ENCODE data around the gene SIX4. TPM values are rescaled to one million over a fixed set of nuclear protein-coding genes. Genes with fewer than 3 reads are reported as not detected.

Gene SIX4
- polyA plus RNA-seq, 1 donor, result 21.9 TPM

GRCh38 chr14:60722107-60722356, 2.1 kb downstream of the SIX4 start:
- no peak for DNase-seq (ENCODE audit: low read depth)

DNA sequence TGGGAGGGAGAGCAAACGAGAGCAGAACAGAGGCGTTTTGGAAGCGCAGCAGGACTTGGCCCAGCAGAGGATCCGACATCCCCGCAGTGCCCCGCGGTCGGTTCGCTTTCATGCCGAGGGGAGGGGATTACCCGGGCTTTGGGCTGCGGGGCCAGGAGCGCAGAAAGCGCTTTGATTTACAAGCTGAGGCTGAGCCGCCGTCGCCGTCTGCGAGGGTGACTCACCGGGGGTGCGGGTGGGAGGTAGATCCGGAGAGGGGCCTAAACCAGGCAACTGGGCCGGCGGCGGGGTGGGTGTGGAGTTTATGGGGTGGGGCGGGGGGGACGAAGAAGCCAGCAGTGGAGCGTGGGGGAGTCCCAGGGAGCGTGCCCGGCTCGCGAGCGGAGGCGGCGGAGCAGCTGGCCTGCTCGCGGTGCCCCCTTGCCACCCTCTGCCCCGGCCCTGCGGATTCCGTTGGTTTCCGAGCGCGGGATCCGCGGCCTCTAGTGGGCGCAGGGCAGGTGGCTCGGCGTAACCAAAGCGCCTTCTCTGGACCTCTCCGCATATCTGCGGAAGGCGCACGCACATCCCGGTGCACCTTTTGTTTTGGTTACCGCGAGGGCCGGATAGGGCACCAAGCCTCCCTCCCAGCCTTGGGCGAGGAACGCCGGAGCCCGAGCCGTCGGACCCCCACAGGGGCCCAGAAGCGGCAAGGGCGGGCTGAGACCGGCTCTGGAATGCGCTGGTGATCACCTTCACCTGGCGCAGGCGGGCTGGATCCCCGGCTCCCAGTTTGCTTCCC, 2.6 kb downstream of the SIX4 start:
- no peak for DNase-seq (ENCODE audit: low read depth)

- DNase-seq (ENCODE audit: low read depth), result no peak
These were observed 3.2 kb downstream of the SIX4 start for GRCh38 chr14:60720962-60721325.

GRCh38 chr14:60720391-60720790, 3.8 kb downstream of the SIX4 start:
- no peak for DNase-seq (ENCODE audit: low read depth)

GRCh38 chr14:60713513-60713912, 10.6 kb downstream of the SIX4 start:
- DNase-seq (ENCODE audit: low read depth), result no peak

DNA sequence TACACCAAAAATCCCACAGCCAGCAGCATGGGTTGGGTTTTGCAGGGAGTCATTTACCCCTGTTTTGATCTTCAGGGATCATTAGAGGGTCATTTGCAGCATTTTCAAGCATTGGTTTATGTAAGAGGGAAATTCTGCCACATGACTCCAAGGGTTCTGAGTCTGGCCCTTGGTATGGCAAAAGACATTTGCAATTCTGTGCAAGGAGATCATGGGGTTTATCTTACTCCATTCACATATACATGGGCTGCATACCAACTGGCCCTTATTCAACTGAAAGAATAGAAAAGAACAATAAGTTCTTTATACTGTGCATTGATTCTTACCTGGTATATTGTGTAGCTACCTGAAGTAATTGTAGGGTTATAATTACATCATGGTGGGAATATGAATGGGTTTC, 13.7 kb downstream of the SIX4 start:
- no peak for DNase-seq (ENCODE audit: low read depth)

DNA sequence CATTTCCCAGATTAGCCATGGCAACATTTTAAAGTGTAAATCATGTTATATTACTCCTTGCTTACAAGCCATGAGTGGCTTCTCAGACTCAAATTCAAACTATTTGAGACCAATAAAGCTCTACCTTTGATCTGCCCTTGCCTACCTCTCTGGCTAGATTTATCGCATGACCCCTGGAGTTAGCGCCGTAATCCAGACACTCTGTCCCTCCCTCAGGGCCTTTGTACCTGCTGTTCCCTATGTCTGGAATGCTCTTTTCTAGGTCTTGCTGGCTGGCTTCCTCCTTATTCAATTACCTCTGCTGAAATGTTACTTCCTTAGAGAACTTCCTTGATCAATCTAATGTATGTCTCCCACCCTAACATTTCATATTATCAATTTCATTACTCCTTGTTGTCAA, 16.3 kb downstream of the SIX4 start:
- DNase-seq (ENCODE audit: low read depth), result no peak

DNA sequence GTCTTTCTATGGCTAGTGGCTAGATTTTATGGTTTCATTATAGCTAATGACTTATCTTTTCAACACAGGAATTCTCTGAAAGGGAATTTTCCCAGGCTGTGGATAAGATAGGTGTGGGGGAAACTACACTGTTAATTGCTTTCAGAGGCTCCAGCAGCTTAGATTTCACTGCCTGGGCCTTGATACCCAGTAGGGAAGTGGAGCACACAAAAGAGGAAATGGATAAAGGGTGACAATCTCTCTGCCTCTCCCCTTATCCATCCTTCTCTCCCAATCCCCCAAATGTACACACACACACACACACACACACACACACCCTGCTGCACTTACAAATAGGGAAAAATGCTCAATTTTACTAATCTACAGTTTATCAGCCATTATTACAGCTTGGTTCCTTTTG, 19.1 kb downstream of the SIX4 start:
- no peak for DNase-seq (ENCODE audit: low read depth)

DNA sequence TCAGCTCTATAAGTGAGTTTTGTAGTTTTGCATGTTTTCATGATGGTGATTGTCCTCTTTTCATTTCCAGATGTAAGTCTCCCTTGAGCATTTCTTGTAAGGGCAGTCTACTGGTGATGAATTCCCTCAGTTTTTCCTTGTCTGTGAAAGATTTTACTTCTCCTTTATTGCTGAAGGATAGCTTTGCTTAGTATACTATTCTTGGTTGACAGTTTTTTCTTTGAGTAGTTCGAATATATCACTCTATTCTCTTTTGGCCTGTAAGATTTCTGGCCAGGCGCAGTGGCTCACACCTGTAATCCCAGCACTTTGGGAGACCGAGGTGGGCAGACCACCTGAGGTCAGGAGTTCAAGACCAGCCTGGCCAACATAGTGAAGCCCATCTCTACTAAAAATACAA, 23.6 kb downstream of the SIX4 start:
- DNase-seq (ENCODE audit: low read depth), result no peak

- DNase-seq (ENCODE audit: low read depth), result no peak
These were observed 28.8 kb downstream of the SIX4 start for GRCh38 chr14:60695327-60695726.

DNA sequence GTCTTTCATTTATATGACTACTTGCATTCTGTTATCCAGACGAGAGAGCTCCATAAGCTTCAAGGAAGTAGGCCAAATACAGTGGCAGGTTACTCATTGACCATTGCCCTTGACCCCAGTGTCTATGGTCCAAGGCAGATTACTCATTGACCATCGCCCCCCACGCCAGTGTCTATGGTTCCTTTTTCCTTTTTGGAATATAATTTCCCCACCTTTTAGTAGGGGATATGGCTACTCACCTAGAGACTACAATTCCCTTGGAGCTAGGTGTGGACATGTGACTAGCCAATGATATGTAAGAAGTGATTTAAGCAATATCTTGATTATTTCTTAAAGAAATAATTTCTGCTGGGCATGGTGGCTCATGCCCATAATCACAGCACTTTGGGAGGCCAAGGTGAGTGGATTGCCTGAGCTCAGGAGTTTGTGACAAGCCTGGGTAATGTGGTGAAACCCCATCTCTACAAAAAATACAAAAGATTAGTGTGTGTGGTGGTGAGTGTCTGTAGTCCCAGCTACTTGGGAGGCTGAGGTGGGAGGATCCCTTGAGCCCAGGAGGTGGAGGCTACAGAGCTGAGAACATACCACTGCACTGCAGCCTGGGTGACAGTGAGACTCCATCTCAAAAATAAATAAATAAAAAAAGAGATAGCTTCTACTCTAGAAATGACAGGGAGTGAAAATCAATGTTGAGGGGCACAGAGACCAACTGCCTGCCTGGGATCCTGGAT, 32.6 kb downstream of the SIX4 start:
- DNase-seq (ENCODE audit: low read depth), result no peak

DNA sequence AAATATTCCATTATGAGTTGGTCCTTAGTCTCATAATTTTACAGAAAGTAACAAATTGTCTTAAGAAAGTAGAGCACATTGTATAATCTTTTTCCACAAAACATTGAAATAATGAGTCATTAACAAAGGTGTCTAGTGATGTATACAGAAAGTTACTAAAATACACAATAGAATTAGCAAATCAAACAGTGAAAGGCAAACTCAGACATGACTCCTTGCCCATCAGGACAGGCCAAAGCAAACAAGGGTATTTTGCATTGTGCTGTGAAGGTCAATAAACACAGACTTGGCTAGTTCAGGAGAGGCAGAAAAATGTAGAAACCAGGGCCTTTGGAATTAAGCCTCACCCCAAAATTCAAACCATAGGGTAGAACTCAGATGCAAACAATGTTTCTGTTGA, 37.3 kb downstream of the SIX4 start:
- DNase-seq (ENCODE audit: low read depth), result no peak

- DNase-seq (ENCODE audit: low read depth), result no peak
These were observed 39.9 kb downstream of the SIX4 start for GRCh38 chr14:60684203-60684602.

- DNase-seq (ENCODE audit: low read depth), result no peak
These were observed 42.9 kb downstream of the SIX4 start for GRCh38 chr14:60681271-60681670.

- no peak for DNase-seq (ENCODE audit: low read depth)
These were observed 43.6 kb downstream of the SIX4 start for GRCh38 chr14:60680511-60680910.

DNA sequence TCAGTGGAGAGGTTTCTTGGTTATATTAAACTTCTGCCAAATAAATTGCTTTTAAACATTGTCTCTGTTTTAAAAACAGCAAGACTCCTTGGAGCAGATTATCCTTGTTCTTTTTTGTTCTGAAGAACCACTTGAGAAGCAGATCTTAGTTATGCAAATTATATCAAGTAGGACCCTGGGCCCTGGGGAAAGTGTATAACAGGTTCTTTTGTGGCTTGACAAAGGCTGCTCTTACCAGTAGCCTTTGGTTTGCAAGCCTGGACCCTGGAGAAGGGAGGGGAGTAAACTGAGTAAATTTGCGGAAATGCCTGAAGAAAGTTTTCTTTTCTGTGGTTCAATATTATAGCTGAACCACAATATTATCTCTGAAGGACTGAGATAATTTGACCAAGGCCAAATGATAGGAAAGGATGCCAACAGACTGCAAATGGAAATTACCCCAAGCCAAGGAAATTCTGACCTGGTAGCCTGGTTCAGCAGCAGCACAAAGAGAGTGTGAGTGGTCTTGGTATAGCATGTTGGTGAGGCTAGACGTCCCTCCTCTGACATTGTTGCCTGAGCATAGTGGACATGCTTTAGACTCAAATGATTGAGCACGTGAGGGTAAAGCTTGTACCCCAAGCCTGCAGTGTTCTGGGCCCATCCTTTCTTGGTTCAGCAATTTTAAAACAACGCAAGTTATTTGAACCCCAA, 44.4 kb downstream of the SIX4 start:
- no peak for DNase-seq (ENCODE audit: low read depth)

GRCh38 chr14:60677701-60678100, 46.5 kb downstream of the SIX4 start:
- DNase-seq (ENCODE audit: low read depth), result no peak

DNA sequence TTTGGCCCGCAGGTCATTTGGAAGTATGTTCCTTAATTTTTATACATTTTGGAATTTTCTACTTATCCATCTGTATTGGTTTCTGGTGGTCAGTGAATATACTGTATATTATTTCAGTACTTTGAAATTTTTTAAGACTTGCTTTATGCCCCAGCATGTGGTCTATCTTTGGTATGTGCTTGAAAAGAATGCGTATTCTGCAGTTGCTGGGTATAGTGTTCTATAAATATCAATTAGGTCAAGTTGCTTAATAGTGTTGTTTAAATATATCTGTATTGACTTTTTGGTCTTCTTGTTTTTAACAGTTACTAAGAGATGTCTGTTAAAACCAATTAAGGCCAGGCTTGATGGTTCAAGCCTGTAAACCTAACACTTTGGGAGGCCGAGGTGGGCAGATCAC, 53.2 kb downstream of the SIX4 start:
- DNase-seq (ENCODE audit: low read depth), result no peak

DNA sequence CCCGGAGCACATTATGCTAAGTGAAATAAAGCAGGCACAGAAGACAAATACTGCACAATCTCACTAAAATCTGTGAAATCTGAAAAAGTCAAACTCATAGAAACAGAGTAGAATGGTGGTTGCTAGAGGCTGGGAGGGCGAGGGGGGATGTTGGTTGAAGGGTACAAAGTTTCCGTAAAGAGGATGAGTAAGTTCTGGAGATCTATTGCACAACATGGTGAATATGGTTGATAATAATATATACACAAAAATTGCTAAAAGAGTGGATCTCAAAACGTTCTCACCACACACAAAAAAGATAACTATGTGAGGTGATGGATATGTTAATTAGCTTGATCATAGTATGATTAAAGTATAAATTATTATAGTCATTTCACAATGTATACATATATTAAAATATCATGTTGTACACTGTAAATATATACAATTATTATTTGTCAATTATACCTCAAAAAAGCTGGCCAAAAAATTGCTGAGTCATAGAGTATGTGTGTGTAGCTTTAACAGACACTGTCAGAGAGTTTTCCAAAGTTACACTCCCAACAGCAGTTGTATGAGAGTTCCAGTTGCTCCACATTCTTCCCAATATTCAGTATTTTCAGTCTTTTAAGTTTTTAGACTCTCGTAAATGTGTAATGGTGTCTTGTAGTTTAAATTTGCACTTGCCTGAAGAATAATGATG, 55.6 kb downstream of the SIX4 start:
- DNase-seq (ENCODE audit: low read depth), result no peak

DNA sequence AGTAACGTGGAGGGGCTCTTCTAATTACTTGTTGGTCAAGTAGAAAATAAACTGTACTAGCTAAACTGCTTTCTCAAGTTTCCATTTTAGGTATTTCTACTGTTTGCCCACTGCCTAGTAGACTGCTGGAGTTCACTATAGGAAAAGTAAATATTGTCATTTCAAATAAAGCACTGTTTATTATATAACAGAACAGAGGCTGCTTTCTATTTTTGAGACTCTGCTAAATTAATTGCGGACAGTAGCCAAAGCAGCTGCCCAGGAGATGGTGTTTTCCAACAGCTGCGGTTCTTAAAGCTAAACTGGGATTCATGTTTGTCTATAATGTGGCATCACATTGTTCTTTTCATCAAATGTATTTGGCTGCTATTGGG, 59.0 kb downstream of the SIX4 start:
- no peak for DNase-seq (ENCODE audit: low read depth)

DNA sequence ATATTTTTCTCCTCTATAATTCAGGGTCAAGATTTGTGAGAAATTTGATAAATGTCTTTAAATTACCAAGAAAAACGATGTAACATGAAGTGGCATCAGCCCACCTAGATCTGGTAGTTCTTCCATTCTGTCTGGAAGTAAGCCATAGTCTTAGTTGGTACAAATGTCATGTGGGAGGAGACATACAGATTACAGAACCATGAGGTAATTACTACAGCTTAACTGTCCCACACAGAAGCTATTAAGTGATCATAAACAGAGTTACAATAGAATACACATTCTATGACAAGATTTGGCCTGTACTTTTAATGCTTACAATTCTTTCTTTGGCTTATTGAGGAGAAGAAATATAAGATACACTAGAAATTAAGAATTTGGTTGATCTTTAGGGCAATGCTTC, 61.2 kb downstream of the SIX4 start:
- no peak for DNase-seq (ENCODE audit: low read depth)

DNA sequence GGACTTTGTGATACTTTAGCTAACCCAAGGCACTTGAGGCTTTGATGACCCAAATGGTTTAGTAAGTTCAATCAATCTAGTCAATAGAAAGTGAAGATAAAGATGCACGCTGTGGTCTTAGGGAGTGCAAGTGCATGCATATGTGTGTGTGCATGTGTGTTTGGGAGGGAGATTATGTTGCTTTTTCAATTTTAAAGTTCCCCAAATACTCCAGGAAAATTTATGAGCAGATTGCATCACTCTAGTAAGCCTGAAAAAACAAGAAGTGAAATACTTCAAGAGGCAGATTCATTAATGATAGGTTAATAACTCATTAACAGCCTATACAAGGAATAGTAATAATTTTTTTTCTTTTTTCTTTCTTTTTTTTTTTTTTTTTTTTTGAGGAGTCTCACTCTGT, 62.4 kb downstream of the SIX4 start:
- no peak for DNase-seq (ENCODE audit: low read depth)

Data from forelimb muscle (tissue), 1 donor.